SU-DHL-6 (cell line): ENCODE results near the gene GUCY1A2.

Experiments
- H2AFZ ChIP-seq: fragments of 200-600 bp; sonication (generic); 2 replicates; pipeline ENCODE4 v1.6.1; 2014; ENCODE audit warnings: low read depth, mild to moderate bottlenecking, moderate library complexity, mixed read lengths, antibody characterized with exemption, low read length; ENCODE audit not compliant: severe bottlenecking
- H3F3A ChIP-seq: fragments of 200-600 bp; shearing (Covaris generic); 2 replicates; pipeline ENCODE4 v1.6.0; 2016; ENCODE audit warnings: antibody characterized with exemption, mild to moderate bottlenecking; ENCODE audit not compliant: insufficient read depth
- H3K27ac ChIP-seq: fragments of 200-600 bp; sonication (generic); 2 replicates; pipeline ENCODE4 v1.5.1; 2016; ENCODE audit warnings: low read depth, mild to moderate bottlenecking, low read length, moderate library complexity, mixed read lengths
- H3K27me3 ChIP-seq: fragments of 200-600 bp; sonication (generic), shearing (Covaris generic); 2 replicates; pipeline ENCODE4 v1.6.0; 2014; ENCODE audit warnings: mild to moderate bottlenecking, low read length
- H3K36me3 ChIP-seq: fragments of 200-600 bp; sonication (generic); 2 replicates; pipeline ENCODE4 v1.6.1; 2014; ENCODE audit warnings: mild to moderate bottlenecking, low read length, mixed read lengths
- H3K4me2 ChIP-seq: fragments of 300-600, 200-600 bp; shearing (Covaris generic), sonication (generic); 2 replicates; pipeline ENCODE4 v1.6.0; 2014; ENCODE audit warnings: low read length, low read depth, mild to moderate bottlenecking; ENCODE audit not compliant: poor library complexity, severe bottlenecking
- H3K4me3 ChIP-seq: fragments of 200-600 bp; sonication (generic); 2 replicates; pipeline ENCODE4 v1.5.1; 2014; ENCODE audit warnings: antibody characterized with exemption, low read length, mild to moderate bottlenecking, mixed read lengths; ENCODE audit not compliant: insufficient read depth, poor library complexity, severe bottlenecking
- H3K79me2 ChIP-seq: fragments of 200-600 bp; sonication (generic); 2 replicates; pipeline ENCODE4 v1.6.1; 2014; ENCODE audit warnings: mild to moderate bottlenecking, low read length, moderate library complexity; ENCODE audit not compliant: insufficient read depth
- H3K9ac ChIP-seq: fragments of 200-600 bp; sonication (generic); 2 replicates; pipeline ENCODE4 v1.7.0; 2014; ENCODE audit warnings: mild to moderate bottlenecking, low read length
- H3K9me2 ChIP-seq: fragments of 200-600 bp; sonication (generic); replicated peaks from 2 replicates; pipeline ENCODE4 v1.6.1; 2014; ENCODE audit warnings: low read length; ENCODE audit not compliant: insufficient read depth
- H3K9me3 ChIP-seq: fragments of 200-600 bp; sonication (generic); 2 replicates; pipeline ENCODE4 v1.6.1; 2014; ENCODE audit warnings: low read length, mixed read lengths; ENCODE audit not compliant: insufficient read depth
- H4K20me1 ChIP-seq: fragments of 200-600 bp; sonication (generic); 2 replicates; pipeline ENCODE4 v1.6.1; 2014; ENCODE audit warnings: low read depth, mild to moderate bottlenecking, antibody characterized with exemption, low read length, moderate library complexity, mixed read lengths
- EZH2phosphoT487 ChIP-seq: fragments of 200-600 bp; sonication (generic), shearing (Covaris generic); conservative IDR thresholded peaks from 2 replicates; pipeline ENCODE4 v1.6.1; 2018; ENCODE audit warnings: mild to moderate bottlenecking, antibody characterized with exemption, low read length, moderate library complexity, mixed read lengths
- TF ChIP-seq, protein P1 (sequence below): fragments of 200-600 bp; sonication (generic); IDR thresholded peaks from one replicate; pipeline ENCODE4 v1.5.1; 2017; ENCODE audit warnings: antibody characterized with exemption, mild to moderate bottlenecking, low read length, moderate library complexity; ENCODE audit not compliant: insufficient read depth, poor library complexity, severe bottlenecking

GUCY1A2 gene

DNA sequence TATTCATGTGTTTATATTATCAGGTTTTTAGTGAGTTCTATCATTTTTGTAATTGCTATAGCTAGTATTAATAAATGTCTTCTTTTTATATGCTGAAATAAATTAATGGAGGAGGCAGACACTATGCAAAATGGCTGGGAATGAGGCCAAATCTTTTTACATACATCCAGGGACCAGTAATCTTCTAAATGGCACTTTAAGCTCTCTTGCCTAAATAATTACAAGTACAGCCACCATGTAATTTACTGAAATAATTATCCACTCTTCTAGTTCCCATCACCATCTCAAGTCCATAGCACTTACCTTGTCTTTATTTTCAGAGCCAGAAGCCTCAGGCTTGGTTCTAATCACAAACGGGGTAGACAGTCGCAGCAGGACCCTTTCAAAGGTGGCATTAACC is 79.1 kb downstream of the GUCY1A2 start:
- no peak overlapping the region for H3K27ac ChIP-seq
- no peaks in the 10 kb centered on the region for H4K20me1 ChIP-seq
- no peaks in the 10 kb centered on the region for H3K9me3 ChIP-seq
- no peak for TF ChIP-seq EZH2phosphoT487
- TF ChIP-seq, protein P1, sequence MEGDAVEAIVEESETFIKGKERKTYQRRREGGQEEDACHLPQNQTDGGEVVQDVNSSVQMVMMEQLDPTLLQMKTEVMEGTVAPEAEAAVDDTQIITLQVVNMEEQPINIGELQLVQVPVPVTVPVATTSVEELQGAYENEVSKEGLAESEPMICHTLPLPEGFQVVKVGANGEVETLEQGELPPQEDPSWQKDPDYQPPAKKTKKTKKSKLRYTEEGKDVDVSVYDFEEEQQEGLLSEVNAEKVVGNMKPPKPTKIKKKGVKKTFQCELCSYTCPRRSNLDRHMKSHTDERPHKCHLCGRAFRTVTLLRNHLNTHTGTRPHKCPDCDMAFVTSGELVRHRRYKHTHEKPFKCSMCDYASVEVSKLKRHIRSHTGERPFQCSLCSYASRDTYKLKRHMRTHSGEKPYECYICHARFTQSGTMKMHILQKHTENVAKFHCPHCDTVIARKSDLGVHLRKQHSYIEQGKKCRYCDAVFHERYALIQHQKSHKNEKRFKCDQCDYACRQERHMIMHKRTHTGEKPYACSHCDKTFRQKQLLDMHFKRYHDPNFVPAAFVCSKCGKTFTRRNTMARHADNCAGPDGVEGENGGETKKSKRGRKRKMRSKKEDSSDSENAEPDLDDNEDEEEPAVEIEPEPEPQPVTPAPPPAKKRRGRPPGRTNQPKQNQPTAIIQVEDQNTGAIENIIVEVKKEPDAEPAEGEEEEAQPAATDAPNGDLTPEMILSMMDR, result no peak
- no peak overlapping the region for H3K4me2 ChIP-seq
- no peak overlapping the region for H3K4me3 ChIP-seq
- H3K79me2 ChIP-seq, result no peaks in the 10 kb centered on the region
- H2AFZ ChIP-seq, result no peak overlapping the region
- no peaks in the 10 kb centered on the region for H3F3A ChIP-seq
- H3K9ac ChIP-seq, result no peak overlapping the region
- no peaks in the 10 kb centered on the region for H3K9me2 ChIP-seq
- no peaks in the 10 kb centered on the region for H3K27me3 ChIP-seq
- no peaks in the 10 kb centered on the region for H3K36me3 ChIP-seq

GRCh38 chr11:106937111-106937510 is 81.2 kb downstream of the GUCY1A2 start:
- Histone ChIP-seq H3K4me3 (no peak overlapping the region), H2AFZ (no peak overlapping the region)
- TF ChIP-seq, protein P1, result no peak
- TF ChIP-seq EZH2phosphoT487, result no peak

GRCh38 chr11:106925245-106925644 is 93.0 kb downstream of the GUCY1A2 start:
- no peak overlapping the region for H2AFZ ChIP-seq
- H3F3A ChIP-seq, result no peaks in the 10 kb centered on the region
- H3K9ac ChIP-seq, result no peak overlapping the region
- H3K79me2 ChIP-seq, result no peaks in the 10 kb centered on the region
- H4K20me1 ChIP-seq, result no peaks in the 10 kb centered on the region
- H3K9me3 ChIP-seq, result no peaks in the 10 kb centered on the region
- TF ChIP-seq, protein P1, result no peak
- TF ChIP-seq EZH2phosphoT487, result no peak
- no peaks in the 10 kb centered on the region for H3K9me2 ChIP-seq
- no peak overlapping the region for H3K4me2 ChIP-seq
- no peak overlapping the region for H3K27ac ChIP-seq
- H3K36me3 ChIP-seq, result no peaks in the 10 kb centered on the region
- no peaks in the 10 kb centered on the region for H3K27me3 ChIP-seq
- no peak overlapping the region for H3K4me3 ChIP-seq

More at GRCh38 chr11:106937111-106937510, 81.2 kb downstream of the GUCY1A2 start:
- Histone ChIP-seq H3K79me2 (no peaks in the 10 kb centered on the region), H3K9me3 (no peaks in the 10 kb centered on the region), H3K9me2 (no peaks in the 10 kb centered on the region), H3K4me2 (no peak overlapping the region), H3K9ac (no peak overlapping the region), H3K27ac (no peak overlapping the region), H3F3A (no peaks in the 10 kb centered on the region), H3K36me3 (no peaks in the 10 kb centered on the region), H4K20me1 (no peaks in the 10 kb centered on the region), H3K27me3 (no peaks in the 10 kb centered on the region)
